Gastrocnemius medialis (tissue), 4 donors: ENCODE results near the gene SPEM1.

Source experiments
- CTCF ChIP-seq, 5 experiments: fragments of 450-650 bp in 3 of 5; fragments of 200-600 bp in 2 of 5; sonication (generic) in 2 of 5; IDR thresholded peaks in 4 of 5; conservative IDR thresholded peaks in 1 of 5; 1 replicate in 4 of 5; 2 replicates in 1 of 5; pipeline ENCODE4 v1.5.1; 2016 to 2019; ENCODE audit warnings: antibody characterized with exemption in 5 of 5, mild to moderate bottlenecking in 3 of 5, moderate library complexity in 3 of 5
- POLR2A ChIP-seq, 2 donors: fragments of 450-650 bp; IDR thresholded peaks; one replicate each; pipeline ENCODE4 v1.6.1; 2017; ENCODE audit warnings: antibody characterized with exemption in 2 of 2, mild to moderate bottlenecking in 2 of 2, moderate library complexity in 2 of 2

DNA sequence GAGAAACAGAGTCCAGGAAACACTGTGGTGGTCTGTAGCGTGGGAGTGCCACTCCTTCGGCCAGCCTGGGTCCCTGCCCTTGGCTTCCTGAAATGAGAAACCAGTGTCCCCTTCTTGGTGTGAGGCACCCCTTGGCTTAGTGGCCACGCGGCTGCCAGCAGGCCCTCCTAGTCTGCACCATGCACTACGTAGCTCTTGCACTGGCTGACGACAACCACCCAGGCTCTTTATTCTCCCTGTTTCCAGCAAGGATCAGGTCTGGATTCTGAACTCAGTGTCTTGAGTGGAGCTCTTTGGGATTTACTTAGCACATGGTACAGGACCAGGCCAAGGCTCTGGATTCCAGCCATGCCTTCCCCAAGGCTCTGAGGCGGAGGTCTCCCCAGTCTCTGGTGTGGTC is 7.4 kb downstream of the SPEM1 start:
- TF ChIP-seq POLR2A (IDR thresholded peaks at IDR 0.05) (no peak), CTCF (IDR thresholded peaks at IDR 0.05 in 4 of 5, conservative IDR thresholded peaks at IDR 0.05 in 1 of 5) (no peak)
